NT2/D1 (cell line): Measurements from ENCODE around the gene MGST3.

Experiments used
- SUZ12 ChIP-seq: IDR thresholded peaks from 2 replicates; pipeline ENCODE4 v1.6.1; 2011; ENCODE audit not compliant: insufficient read length, insufficient read depth; ENCODE audit errors: extremely low read depth
- YY1 ChIP-seq: IDR thresholded peaks from 2 replicates; pipeline ENCODE4 v1.6.1; 2011; ENCODE audit not compliant: insufficient read length, insufficient read depth
- ZNF274 ChIP-seq: IDR thresholded peaks from 2 replicates; pipeline ENCODE4 v1.6.1; 2011; ENCODE audit warnings: mild to moderate bottlenecking, low read depth, low read length

DNA sequence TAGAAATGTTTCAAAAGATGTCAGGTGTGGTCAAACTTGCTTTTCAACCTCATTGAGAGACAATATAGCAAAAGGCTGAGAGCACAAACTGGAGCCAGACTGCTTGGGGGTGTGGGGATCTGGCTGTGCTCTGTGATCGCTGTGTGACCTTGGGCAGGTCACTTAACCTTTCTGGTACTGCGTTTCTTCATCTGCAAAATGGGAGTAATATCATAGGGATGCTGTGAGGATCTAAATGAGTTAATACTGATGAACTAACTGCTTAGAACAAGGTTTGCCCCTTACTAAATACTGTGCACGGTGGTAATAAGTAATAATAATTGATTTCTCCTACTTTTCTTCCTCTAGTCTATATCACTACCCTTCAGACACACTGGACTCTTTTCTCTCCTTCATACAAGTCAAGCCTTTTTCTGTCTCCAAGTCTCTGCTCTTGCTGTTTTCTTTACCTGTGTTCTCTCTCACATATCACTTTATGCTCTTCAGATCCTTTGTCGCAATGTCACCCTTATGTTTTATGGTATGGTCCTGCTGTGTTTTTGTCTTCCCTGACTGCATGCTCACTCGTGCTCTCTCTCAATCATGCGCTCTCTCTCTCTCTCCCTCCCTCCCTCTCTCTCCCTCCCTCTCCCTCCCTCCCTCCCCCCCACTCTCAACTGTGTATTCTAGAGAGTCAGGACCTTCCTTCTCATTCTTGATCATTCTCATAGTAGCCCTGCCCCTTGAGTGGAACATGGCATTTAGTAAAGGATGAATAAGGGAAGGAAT is 3.3 kb downstream of the MGST3 start:
- TF ChIP-seq YY1 (no peak), SUZ12 (no peak), ZNF274 (no peak)
